Caco-2 (cell line): ENCODE results near the gene PIP4K2C. TPM values are rescaled to one million over a fixed set of nuclear protein-coding genes. Genes with fewer than 3 reads are reported as not detected.

ENCODE experiments used
- BruUV-seq: library from RNA; stranded (reverse); fragments of 400-500 nt; replicated peaks from 2 replicates; lab custom pipeline; 2021; lab: Mats Ljungman, UMichigan
- CTCF ChIA-PET: fragments of 300-600 bp; sonication (Branson Sonifier 250); formaldehyde crosslinking; loops from one replicate; lab custom pipeline; 2022; ENCODE audit warnings: antibody characterized with exemption; lab: Charles Lee
- POLR2A ChIA-PET: fragments of 300-600 bp; sonication (Branson Sonifier 250); formaldehyde crosslinking; loops from one replicate; lab custom pipeline; 2022; ENCODE audit warnings: antibody characterized with exemption; lab: Charles Lee
- DNase-seq, 2 experiments: peaks; one replicate each; pipeline versions ENCODE4 v3.0.0 to v3.0.0-alpha.2; 2020 to 2022
- H3K27me3 ChIP-seq: replicated peaks from 2 replicates; pipeline ENCODE4 v1.6.0; 2011; ENCODE audit warnings: low read length; ENCODE audit not compliant: control insufficient read depth, insufficient read depth
- H3K36me3 ChIP-seq: 2 replicates; pipeline ENCODE4 v1.5.1; 2011; ENCODE audit warnings: low read length; ENCODE audit not compliant: control insufficient read depth, insufficient read depth
- H3K4me1 ChIP-seq: fragments of 250-450 bp; sonication (Bioruptor Pico); 2 replicates; pipeline ENCODE4 v1.5.1; 2020; ENCODE audit warnings: mild to moderate bottlenecking
- H3K4me3 ChIP-seq: 2 replicates; pipeline ENCODE4 v1.5.1; 2011; ENCODE audit warnings: low read depth, mild to moderate bottlenecking, control low read depth, low read length
- H3K9me3 ChIP-seq: fragments of 250-450 bp; sonication (Bioruptor Pico); 2 replicates; pipeline ENCODE4 v1.5.1; 2020; ENCODE audit warnings: mild to moderate bottlenecking, moderate library complexity
- H3K27ac Mint-ChIP-seq: one replicate; pipeline ENCODE4 v1.8.0; 2022; ENCODE audit warnings: mixed read lengths; ENCODE audit not compliant: unreplicated experiment
- H3K27me3 Mint-ChIP-seq: one replicate; pipeline ENCODE4 v1.8.0; 2022; ENCODE audit warnings: mixed read lengths; ENCODE audit not compliant: insufficient read depth, unreplicated experiment
- H3K36me3 Mint-ChIP-seq: one replicate; pipeline ENCODE4 v1.8.0; 2022; ENCODE audit warnings: mild to moderate bottlenecking, mixed read lengths; ENCODE audit not compliant: insufficient read depth, unreplicated experiment
- H3K4me1 Mint-ChIP-seq: one replicate; pipeline ENCODE4 v1.8.0; 2022; ENCODE audit warnings: low read depth, mixed read lengths; ENCODE audit not compliant: unreplicated experiment
- H3K4me3 Mint-ChIP-seq: one replicate; pipeline ENCODE4 v1.8.0; 2022; ENCODE audit warnings: mild to moderate bottlenecking, moderate library complexity, mixed read lengths; ENCODE audit not compliant: unreplicated experiment
- H3K9me3 Mint-ChIP-seq: one replicate; pipeline ENCODE4 v1.8.0; 2022; ENCODE audit warnings: mixed read lengths; ENCODE audit not compliant: unreplicated experiment
- intact Hi-C: fragments of 100-400 bp; cut with micrococcal nuclease; formaldehyde crosslinking; loops from one replicate; pipeline ENCODE4 v1.10.0; 2022; ENCODE audit not compliant: unreplicated experiment
- total RNA-seq: library from RNA; stranded (reverse); gene quantifications from 2 replicates; pipeline ENCODE4 v1.2.3, GENCODE V29; 2022
- TF ChIP-seq, protein P1 (sequence below), 2 experiments: fragments of 200-600 bp in 1 of 2; IDR thresholded peaks; 1 replicate in 1 of 2; 2 replicates in 1 of 2; pipeline versions ENCODE4 v1.5.1 to v1.8.0; 2011 to 2022; ENCODE audit warnings: antibody characterized with exemption in 1 of 2, control low read depth in 1 of 2, inconsistent platforms in 1 of 2, low read depth in 1 of 2, low read length in 1 of 2, mild to moderate bottlenecking in 1 of 2, moderate library complexity in 1 of 2; ENCODE audit not compliant: insufficient read depth in 1 of 2, severe bottlenecking in 1 of 2, unreplicated experiment in 1 of 2

The PIP4K2C gene
- total RNA-seq, 1 experiment from 2014 or later = 48.0 TPM

DNA sequence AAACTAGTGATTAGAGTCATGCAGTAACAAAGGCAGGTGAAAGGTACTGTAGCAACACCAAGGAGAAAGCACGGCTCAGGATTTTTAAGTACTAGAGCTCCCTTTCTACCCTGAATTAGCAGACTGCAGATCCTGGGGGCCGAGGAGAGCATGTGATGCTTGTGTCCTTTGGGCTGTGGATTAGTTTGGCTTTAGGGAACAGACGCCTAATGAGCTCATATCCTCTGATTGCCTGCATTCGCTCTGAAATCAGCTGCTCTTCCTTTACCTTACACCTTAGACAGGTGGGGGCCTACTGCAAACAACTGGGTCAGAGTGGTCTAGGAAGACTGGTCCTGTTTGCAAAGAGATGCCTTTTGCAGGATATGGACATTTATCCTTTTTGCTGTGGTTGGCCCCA, 2.2 kb downstream of the PIP4K2C start:
- POLR2A ChIA-PET = no interaction called here
- intact Hi-C loops = no loop called here
- peaks cover 39% of the 10 kb centered on the region for H3K36me3 Mint-ChIP-seq

DNA sequence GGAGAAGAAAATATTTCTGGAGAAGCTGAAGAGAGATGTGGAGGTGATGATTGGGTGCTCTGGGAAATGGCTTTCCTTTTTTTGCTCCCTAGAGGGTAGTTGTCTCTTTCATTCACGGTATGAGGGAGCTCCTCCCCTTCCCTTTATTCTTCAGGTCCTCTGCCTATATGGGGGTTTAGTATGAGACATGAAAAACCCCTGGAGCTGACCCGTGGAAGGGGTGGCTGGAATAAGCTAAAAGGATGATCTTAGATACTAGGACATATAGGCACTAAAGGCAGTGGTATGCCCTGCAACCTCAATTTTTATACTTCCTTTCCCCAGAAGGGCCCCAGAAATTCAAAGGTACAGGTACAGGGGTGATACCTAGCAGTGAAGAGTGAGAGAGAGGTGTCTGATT, 9.4 kb downstream of the PIP4K2C start:
- H3K27me3 ChIP-seq = no peaks in the 10 kb centered on the region
- peaks cover 7% of the 10 kb centered on the region for H3K4me1 Mint-ChIP-seq
- POLR2A ChIA-PET = no interaction called here
- peaks cover 11% of the 10 kb centered on the region for H3K4me1 ChIP-seq
- H3K9me3 ChIP-seq = no peaks in the 10 kb centered on the region
- BruUV-seq = no TSS peak
- no peaks in the 10 kb centered on the region for H3K9me3 Mint-ChIP-seq
- H3K36me3 Mint-ChIP-seq = peaks cover 43% of the 10 kb centered on the region
- TF ChIP-seq, protein P1, sequence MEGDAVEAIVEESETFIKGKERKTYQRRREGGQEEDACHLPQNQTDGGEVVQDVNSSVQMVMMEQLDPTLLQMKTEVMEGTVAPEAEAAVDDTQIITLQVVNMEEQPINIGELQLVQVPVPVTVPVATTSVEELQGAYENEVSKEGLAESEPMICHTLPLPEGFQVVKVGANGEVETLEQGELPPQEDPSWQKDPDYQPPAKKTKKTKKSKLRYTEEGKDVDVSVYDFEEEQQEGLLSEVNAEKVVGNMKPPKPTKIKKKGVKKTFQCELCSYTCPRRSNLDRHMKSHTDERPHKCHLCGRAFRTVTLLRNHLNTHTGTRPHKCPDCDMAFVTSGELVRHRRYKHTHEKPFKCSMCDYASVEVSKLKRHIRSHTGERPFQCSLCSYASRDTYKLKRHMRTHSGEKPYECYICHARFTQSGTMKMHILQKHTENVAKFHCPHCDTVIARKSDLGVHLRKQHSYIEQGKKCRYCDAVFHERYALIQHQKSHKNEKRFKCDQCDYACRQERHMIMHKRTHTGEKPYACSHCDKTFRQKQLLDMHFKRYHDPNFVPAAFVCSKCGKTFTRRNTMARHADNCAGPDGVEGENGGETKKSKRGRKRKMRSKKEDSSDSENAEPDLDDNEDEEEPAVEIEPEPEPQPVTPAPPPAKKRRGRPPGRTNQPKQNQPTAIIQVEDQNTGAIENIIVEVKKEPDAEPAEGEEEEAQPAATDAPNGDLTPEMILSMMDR (IDR thresholded peaks at IDR 0.05; ENCODE audit: insufficient read depth in 1 of 2, low read depth in 1 of 2, low read length in 1 of 2, severe bottlenecking in 1 of 2, unreplicated experiment in 1 of 2) = no peak
- CTCF ChIA-PET = interaction anchor here (1.9 kb wide), 1 partner anchor 17 kb away, joined by 5 read pairs; no protein-coding TSS in a partner anchor
- intact Hi-C loops = no loop called here
- peaks cover 3% of the 10 kb centered on the region for H3K36me3 ChIP-seq
- no peak overlapping the region for H3K27ac Mint-ChIP-seq
- no peaks in the 10 kb centered on the region for H3K27me3 Mint-ChIP-seq
- no peak overlapping the region for H3K4me3 Mint-ChIP-seq
- no peak overlapping the region for H3K4me3 ChIP-seq
- no peak for DNase-seq

More for the DNA sequence above, 2.2 kb downstream of the PIP4K2C start:
- H3K9me3 ChIP-seq = no peaks in the 10 kb centered on the region
- peaks cover 18% of the 10 kb centered on the region for H3K4me1 ChIP-seq
- no peaks in the 10 kb centered on the region; the same call in 1 of the 2 replicates for H3K36me3 ChIP-seq
- TF ChIP-seq, protein P1 (IDR thresholded peaks at IDR 0.05; ENCODE audit: insufficient read depth in 1 of 2, low read depth in 1 of 2, low read length in 1 of 2, severe bottlenecking in 1 of 2, unreplicated experiment in 1 of 2) = no peak
- DNase-seq = no peak
- no peak overlapping the region for H3K27ac Mint-ChIP-seq
- H3K4me3 Mint-ChIP-seq = no peak overlapping the region
- H3K27me3 ChIP-seq = no peaks in the 10 kb centered on the region
- no TSS peak for BruUV-seq
- H3K9me3 Mint-ChIP-seq = no peaks in the 10 kb centered on the region
- CTCF ChIA-PET = interaction anchor here (1.8 kb wide), 1 partner anchor 10 kb away, joined by 12 read pairs; no protein-coding TSS in a partner anchor
- peaks cover 19% of the 10 kb centered on the region for H3K4me1 Mint-ChIP-seq
- H3K27me3 Mint-ChIP-seq = no peaks in the 10 kb centered on the region
- H3K4me3 ChIP-seq = no peak overlapping the region

DNA sequence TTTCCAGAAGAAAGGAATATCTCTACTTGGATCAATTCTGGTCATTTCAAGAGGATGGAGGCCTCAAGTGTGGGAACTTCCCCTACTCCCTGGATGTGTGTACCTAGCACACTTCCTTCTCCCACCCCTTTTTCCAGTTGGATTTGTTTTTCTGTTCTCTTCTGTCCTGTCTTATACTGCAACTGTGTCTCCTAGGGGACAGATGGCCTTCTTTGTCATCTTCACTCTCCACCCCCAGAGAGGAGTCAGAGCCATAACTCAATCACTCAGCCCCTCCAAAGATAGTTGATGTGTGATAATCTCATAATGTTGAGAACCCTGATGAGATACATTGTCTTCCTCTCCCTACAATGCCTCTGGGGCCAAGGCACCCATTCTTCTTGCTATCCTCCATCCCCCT, 11.6 kb downstream of the PIP4K2C start:
- Mint-ChIP-seq H3K4me3 (no peak overlapping the region), H3K36me3 (peaks cover 28% of the 10 kb centered on the region), H3K4me1 (peaks cover 7% of the 10 kb centered on the region), H3K27ac (no peak overlapping the region), H3K9me3 (no peaks in the 10 kb centered on the region), H3K27me3 (no peaks in the 10 kb centered on the region)
- intact Hi-C loops = no loop called here
- peaks cover 3% of the 10 kb centered on the region for H3K36me3 ChIP-seq
- no peaks in the 10 kb centered on the region for H3K27me3 ChIP-seq
- H3K9me3 ChIP-seq = no peaks in the 10 kb centered on the region
- peaks cover 6% of the 10 kb centered on the region; the same call in 1 of the 2 replicates for H3K4me1 ChIP-seq
- POLR2A ChIA-PET = no interaction called here
- CTCF ChIA-PET = no interaction called here
- no peak overlapping the region for H3K4me3 ChIP-seq
- TF ChIP-seq, protein P1 (IDR thresholded peaks at IDR 0.05; ENCODE audit: insufficient read depth in 1 of 2, low read depth in 1 of 2, low read length in 1 of 2, severe bottlenecking in 1 of 2, unreplicated experiment in 1 of 2) = no peak
- BruUV-seq = no TSS peak
- DNase-seq = no peak
